Measurements from ENCODE around the gene TNK2.
"Not testable (repeated sequence)": the region's sequence is repeated elsewhere in the genome, so short reads cannot be mapped to it uniquely, and the experiment has no call there.

The TNK2 gene

GRCh38 chr3:195907934-195908693, at the start of gene TNK2:
TNK2 (minus strand) TSS chr3:195908551; CDS start chr3:195888588, 19,963 bp downstream.
- no peak for DNase-seq (ENCODE audit: low read depth)

GRCh38 chr3:195956577-195956976, 48.2 kb upstream of the TNK2 start:
- no peak for DNase-seq (ENCODE audit: low read depth)

DNA sequence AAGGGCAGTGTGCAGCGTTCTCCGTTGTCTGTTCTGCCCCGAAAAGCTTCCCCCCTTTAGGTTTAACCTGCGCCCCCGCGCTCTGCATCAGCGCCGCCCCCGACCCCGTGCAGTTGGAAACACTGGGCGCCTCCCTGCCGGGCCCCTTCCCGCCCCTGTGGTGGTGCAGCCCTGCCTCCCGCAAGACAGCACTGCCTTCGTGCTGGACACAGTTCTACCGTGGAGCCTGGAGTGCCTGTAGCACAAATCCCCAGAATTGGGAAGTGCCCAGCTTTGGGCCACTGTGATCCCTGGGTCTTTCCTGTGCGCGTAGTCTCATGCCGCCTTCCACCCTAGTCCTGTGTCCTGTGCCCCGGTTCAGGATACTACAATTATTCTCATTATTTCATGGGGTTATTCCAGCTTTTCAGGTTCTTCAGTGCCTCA, 47.1 kb upstream of the TNK2 start:
- DNase-seq (ENCODE audit: low read depth) = not testable (repeated sequence)

DNA sequence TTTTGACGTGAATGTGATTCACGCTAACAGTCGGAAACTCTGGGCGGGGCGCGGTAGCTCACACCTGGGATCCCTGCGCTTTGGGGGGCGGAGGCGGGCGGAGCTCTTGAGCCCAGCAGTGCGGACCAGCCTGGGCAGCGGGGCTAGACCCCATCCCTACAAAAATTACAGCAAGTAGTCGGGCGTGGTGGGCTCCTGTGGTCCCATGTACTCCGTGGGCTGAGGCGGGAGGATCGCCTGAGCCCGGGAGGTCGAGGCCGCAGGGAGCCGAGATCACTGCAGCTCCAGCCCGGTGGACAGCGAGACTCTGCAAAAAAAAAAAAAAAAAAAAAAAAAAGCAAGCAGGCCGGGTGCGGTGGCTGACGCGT, 46.4 kb upstream of the TNK2 start:
- DNase-seq (ENCODE audit: low read depth) = not testable (repeated sequence)

DNA sequence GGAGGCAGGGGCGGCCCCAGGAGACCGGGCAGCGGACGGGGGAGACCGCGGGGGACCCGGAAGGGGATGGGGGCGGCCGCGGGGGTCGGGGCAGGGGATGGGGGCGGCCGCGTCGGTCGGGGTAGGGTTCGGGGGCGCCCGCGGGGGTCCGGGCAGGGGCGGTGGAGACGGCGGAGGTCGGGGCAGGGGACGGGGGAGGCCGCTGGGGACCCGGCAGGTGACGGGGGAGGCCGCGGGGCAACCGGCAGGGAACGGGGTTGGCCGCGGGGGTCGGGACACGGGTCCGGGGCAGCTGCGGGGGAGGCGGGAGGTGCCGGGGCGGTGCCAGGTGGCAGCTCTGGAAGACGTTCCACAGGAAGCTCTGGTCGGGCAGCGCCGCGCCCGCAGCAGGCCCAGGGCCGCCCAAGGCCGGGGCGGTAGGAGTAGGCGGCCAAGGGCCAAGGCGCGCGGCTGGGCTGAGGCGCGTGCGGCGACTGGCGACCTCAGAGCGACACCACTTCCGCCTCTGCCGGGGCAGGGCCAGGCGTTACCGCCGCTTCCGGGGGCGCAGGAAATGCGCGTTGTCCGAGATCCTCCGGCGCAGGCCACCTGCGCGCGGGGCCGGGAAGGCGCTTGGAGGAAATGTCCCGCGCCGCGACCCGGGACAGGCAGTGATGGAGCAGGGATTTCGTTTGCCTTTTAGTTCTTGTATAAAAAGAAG, 45.9 kb upstream of the TNK2 start:
- DNase-seq (ENCODE audit: low read depth) = peak; percentile 35

GRCh38 chr3:195952590-195952989, 44.2 kb upstream of the TNK2 start:
- not testable (repeated sequence) for DNase-seq (ENCODE audit: low read depth)

GRCh38 chr3:195951443-195952177, 43.3 kb upstream of the TNK2 start:
- not testable (repeated sequence) for DNase-seq (ENCODE audit: low read depth)

GRCh38 chr3:195950731-195951130, 42.4 kb upstream of the TNK2 start:
- DNase-seq (ENCODE audit: low read depth) = not testable (repeated sequence)

DNA sequence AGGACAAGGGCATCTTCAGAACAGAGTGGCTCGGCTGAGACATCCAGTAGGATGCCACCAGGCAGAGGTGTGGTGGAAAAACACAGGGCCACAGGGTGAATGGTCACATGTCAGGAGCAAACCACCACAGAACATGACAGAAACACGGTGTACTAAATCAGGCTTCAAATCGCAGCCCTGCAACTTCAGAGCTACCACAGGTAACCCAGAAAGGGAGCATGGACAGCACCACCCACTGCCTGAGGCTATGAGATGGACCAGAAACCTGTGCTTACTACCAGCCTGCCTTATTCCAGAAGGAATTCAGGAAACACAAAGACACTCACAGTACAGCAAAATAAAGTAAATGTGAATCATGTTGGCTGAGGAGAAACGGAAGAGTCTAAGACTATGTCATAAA, 41.8 kb upstream of the TNK2 start:
- DNase-seq (ENCODE audit: low read depth) = not testable (repeated sequence)

GRCh38 chr3:195946910-195947699, 38.8 kb upstream of the TNK2 start:
- not testable (repeated sequence) for DNase-seq (ENCODE audit: low read depth)

GRCh38 chr3:195941265-195941815, 33.0 kb upstream of the TNK2 start:
- DNase-seq (ENCODE audit: low read depth) = not testable (repeated sequence)

GRCh38 chr3:195940806-195941205, 32.5 kb upstream of the TNK2 start:
- DNase-seq (ENCODE audit: low read depth) = not testable (repeated sequence)

- not testable (repeated sequence) for DNase-seq (ENCODE audit: low read depth)
Measured at GRCh38 chr3:195939526-195940470, 31.4 kb upstream of the TNK2 start.

DNA sequence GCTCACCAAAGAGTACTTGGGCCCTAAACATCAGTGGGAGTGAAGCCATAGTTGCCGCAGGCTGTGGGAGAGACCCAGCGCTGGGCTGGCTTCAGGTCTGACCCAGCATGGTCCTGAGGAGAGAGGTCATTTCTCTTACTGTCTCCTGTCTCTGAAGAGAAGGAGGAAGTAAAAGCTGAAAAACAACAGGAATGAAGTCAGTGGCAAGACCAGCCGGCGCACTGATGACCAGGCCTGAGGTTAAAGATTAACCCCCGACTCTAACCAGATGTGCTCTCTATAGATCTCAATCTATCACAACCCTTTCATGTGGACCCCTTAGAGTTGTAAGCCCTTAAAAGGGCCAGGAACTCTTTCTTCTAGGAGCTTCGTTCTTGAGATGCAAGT, 24.7 kb upstream of the TNK2 start:
- DNase-seq (ENCODE audit: low read depth) = not testable (repeated sequence)

DNA sequence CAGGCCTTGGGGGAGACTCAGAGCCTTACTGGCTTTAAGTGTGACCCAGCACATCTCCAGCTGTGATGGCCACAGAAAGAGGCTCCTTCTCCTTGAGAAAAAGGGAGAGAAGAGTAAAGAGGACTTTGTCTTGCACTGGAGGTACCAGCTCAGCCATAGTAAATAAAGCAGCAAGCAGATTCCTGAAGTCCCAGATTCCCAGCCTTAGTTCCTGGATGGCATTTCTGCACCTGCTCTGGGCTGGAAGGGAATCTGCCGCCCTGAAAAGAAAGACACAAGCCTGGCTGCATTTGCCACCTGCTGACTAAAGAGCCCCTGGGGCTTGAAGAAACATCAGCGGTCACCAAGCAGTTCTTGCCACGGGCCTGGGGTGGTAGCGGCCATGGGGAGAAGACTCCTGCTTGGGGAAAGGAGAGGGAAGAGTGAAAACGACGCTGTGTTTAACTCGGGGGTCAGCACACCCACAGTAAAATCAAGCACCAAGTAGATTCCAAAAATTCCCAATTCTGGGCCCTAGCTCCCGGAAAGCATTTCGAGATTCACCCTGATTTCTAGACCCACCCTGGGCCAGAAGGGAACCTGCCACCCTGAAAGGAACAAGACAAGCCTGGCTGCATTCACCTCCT, 24.2 kb upstream of the TNK2 start:
- no peak for DNase-seq (ENCODE audit: low read depth)

DNA sequence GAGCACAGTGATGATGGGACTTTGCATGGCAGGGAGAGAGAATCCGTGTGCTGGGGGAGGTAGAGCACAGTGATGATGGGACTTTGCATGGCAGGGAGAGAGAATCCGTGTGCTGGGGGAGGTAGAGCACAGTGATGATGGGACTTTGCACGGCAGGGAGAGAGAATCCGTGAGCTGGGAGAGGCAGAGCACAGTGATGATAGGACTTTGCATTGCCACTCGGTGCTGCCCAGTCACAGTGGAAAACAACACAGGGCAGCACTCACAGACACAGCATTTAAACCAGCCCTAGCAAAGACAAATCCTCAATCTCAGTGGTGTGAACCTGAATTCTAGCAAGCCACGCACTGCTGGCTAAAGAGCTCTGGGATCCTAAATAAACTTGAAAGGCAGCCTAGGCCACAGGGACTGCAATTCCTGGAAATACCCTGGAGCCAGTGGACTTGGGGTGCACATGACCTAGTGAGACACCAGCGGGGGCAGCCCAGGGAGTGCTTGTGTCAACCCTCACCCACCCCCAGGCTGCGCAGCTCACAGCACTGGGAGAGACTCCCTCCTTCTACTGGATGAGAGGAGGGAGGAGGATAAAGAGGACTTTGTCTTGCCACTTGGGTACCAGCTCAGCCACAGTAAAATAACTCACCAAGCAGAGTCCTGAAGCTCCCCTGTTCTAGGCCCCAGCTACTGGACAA, 23.4 kb upstream of the TNK2 start:
- DNase-seq (ENCODE audit: low read depth) = no peak

DNA sequence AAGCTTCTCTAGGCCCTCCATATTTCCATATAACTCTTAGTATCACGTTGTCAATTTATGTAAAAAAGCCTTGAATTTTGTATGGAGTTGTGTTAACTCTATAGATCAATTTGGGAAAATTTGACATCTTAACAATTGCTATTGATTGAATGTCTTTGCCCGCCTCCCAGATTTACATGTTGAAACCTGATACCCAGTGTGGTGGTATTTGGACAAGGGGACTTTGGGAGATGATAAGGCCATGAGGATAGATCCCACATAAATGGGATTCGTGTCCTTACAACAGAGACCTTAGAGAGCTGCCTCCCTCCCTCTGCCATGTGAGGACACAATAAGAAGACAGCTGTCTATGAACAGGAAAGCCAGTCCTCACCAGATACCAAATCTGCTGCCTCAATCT, 21.1 kb upstream of the TNK2 start:
- no peak for DNase-seq (ENCODE audit: low read depth)

DNA sequence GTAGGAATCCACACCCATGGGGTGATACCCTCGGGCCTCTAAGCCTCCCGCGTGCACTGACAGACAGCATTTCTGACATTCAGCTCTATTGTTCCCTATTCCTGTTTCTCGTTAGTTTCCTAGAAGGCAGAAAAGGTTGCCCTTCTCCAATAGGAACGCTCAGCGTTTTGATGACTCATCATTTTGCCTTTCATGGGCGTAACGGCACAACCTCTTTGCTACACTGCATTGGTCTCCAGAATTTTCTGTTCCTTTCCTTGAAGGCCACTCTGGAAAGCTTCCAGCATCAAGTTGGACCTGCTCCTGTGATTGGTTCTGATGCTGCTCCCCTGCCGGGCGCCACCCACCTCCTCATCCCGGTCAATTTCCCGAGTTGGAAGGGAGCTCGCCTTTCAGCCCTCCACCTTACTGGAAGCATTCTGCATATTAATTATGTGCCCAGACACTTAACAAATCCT, 13.0 kb upstream of the TNK2 start:
- DNase-seq (ENCODE audit: low read depth) = no peak

GRCh38 chr3:195918176-195918575, 9.8 kb upstream of the TNK2 start:
- DNase-seq (ENCODE audit: low read depth) = no peak

Data from fibroblast of the conjunctiva (primary cell).